Activated CD8-positive, alpha-beta T cell treated with anti-CD3 and anti-CD28 coated beads for 36 hours (primary cell): Measurements from ENCODE around the gene ASAP2. TPM values are rescaled to one million over a fixed set of nuclear protein-coding genes. Genes with fewer than 3 reads are reported as not detected.

Source experiments
- ATAC-seq: fragments of 200-7000 bp; cut with Tn5 transposase; one replicate; pipeline ENCODE4 v1.10.0; 2021; ENCODE audit warnings: mild to moderate bottlenecking, moderate library complexity
- CTCF ChIA-PET: fragments of 350-600 bp; sonication (Branson Sonifier 250); formaldehyde crosslinking; loops from one replicate; lab custom pipeline; 2021; ENCODE audit warnings: antibody characterized with exemption; lab: Charles Lee
- POLR2A ChIA-PET: fragments of 350-600 bp; sonication (Branson Sonifier 250); formaldehyde crosslinking; loops from one replicate; lab custom pipeline; 2021; ENCODE audit warnings: antibody characterized with exemption; lab: Charles Lee
- DNase-seq: peaks from one replicate; pipeline ENCODE4 v3.0.0-alpha.2; 2020
- H3K27ac Mint-ChIP-seq: one replicate; pipeline ENCODE4 v1.8.0; 2021; ENCODE audit warnings: mild to moderate bottlenecking, mixed read lengths
- H3K27me3 Mint-ChIP-seq: one replicate; pipeline ENCODE4 v1.8.0; 2021; ENCODE audit warnings: mixed read lengths
- H3K36me3 Mint-ChIP-seq: one replicate; pipeline ENCODE4 v1.8.0; 2021; ENCODE audit warnings: low read depth, mixed read lengths
- H3K4me1 Mint-ChIP-seq: one replicate; pipeline ENCODE4 v1.8.0; 2021; ENCODE audit warnings: low read depth, mixed read lengths
- H3K4me3 Mint-ChIP-seq: one replicate; pipeline ENCODE4 v1.8.0; 2021; ENCODE audit warnings: mild to moderate bottlenecking, moderate library complexity, mixed read lengths
- H3K9me3 Mint-ChIP-seq: one replicate; pipeline ENCODE4 v1.8.0; 2021; ENCODE audit warnings: mixed read lengths
- CTCF ChIP-seq: fragments of 200-600 bp; IDR thresholded peaks from one replicate; pipeline ENCODE4 v1.8.0; 2022; ENCODE audit warnings: antibody characterized with exemption, mild to moderate bottlenecking
- intact Hi-C: fragments of 100-400 bp; cut with micrococcal nuclease; formaldehyde crosslinking; loops from one replicate; pipeline ENCODE4 v1.10.0; 2022
- total RNA-seq, 2 experiments: library from RNA; stranded (reverse); gene quantifications; one replicate each; pipeline ENCODE4 v1.2.3, GENCODE V29; 2021

Gene ASAP2
- total RNA-seq, 2 experiments from 2014 or later: not detected

- ATAC-seq (no peak), DNase-seq (no peak)
- Mint-ChIP-seq H3K27ac (no peak overlapping the region), H3K27me3 (peaks cover 1% of the 10 kb centered on the region), H3K36me3 (no peaks in the 10 kb centered on the region), H3K4me3 (no peak overlapping the region), H3K9me3 (no peaks in the 10 kb centered on the region), H3K4me1 (no peaks in the 10 kb centered on the region)
- ChIA-PET POLR2A (no interaction called here), CTCF (no interaction called here)
- no peak for TF ChIP-seq CTCF
- intact Hi-C loops: no loop called here
Measured at GRCh38 chr2:9322576-9322975, 116.0 kb downstream of the ASAP2 start.

GRCh38 chr2:9325428-9325827 is 118.8 kb downstream of the ASAP2 start:
- no peaks in the 10 kb centered on the region for H3K4me1 Mint-ChIP-seq
- H3K27me3 Mint-ChIP-seq: peaks cover 3% of the 10 kb centered on the region
- POLR2A ChIA-PET: no interaction called here
- no peaks in the 10 kb centered on the region for H3K36me3 Mint-ChIP-seq
- TF ChIP-seq CTCF: no peak
- CTCF ChIA-PET: no interaction called here
- no peak for DNase-seq
- H3K27ac Mint-ChIP-seq: no peak overlapping the region
- ATAC-seq: no peak
- intact Hi-C loops: no loop called here
- H3K9me3 Mint-ChIP-seq: no peaks in the 10 kb centered on the region
- H3K4me3 Mint-ChIP-seq: no peak overlapping the region

GRCh38 chr2:9326975-9327374 is 120.4 kb downstream of the ASAP2 start:
- DNase-seq (no peak), ATAC-seq (no peak)
- H3K27me3 Mint-ChIP-seq: peaks cover 3% of the 10 kb centered on the region
- CTCF ChIA-PET: no interaction called here
- POLR2A ChIA-PET: no interaction called here
- H3K9me3 Mint-ChIP-seq: no peaks in the 10 kb centered on the region
- intact Hi-C loops: no loop called here
- TF ChIP-seq CTCF: no peak
- no peak overlapping the region for H3K4me3 Mint-ChIP-seq
- H3K27ac Mint-ChIP-seq: no peak overlapping the region
- no peaks in the 10 kb centered on the region for H3K4me1 Mint-ChIP-seq
- H3K36me3 Mint-ChIP-seq: no peaks in the 10 kb centered on the region

GRCh38 chr2:9327873-9328352 is 121.3 kb downstream of the ASAP2 start:
- ATAC-seq (no peak), DNase-seq (no peak)
- CTCF ChIA-PET: no interaction called here
- no peaks in the 10 kb centered on the region for H3K9me3 Mint-ChIP-seq
- peaks cover 3% of the 10 kb centered on the region for H3K27me3 Mint-ChIP-seq
- no peaks in the 10 kb centered on the region for H3K36me3 Mint-ChIP-seq
- intact Hi-C loops: no loop called here
- no peak overlapping the region for H3K27ac Mint-ChIP-seq
- no peak overlapping the region for H3K4me3 Mint-ChIP-seq
- POLR2A ChIA-PET: no interaction called here
- no peak for TF ChIP-seq CTCF
- no peaks in the 10 kb centered on the region for H3K4me1 Mint-ChIP-seq

- no peak overlapping the region for H3K27ac Mint-ChIP-seq
- DNase-seq (no peak), ATAC-seq (no peak)
- intact Hi-C loops: no loop called here
- TF ChIP-seq CTCF: no peak
- no peaks in the 10 kb centered on the region for H3K4me1 Mint-ChIP-seq
- H3K27me3 Mint-ChIP-seq: peaks cover 3% of the 10 kb centered on the region
- ChIA-PET CTCF (no interaction called here), POLR2A (interaction anchor here (1.0 kb wide), 1 partner anchor 14 kb away, joined by 3 read pairs; no protein-coding TSS in a partner anchor)
- H3K4me3 Mint-ChIP-seq: no peak overlapping the region
- no peaks in the 10 kb centered on the region for H3K36me3 Mint-ChIP-seq
- H3K9me3 Mint-ChIP-seq: no peaks in the 10 kb centered on the region
Measured at GRCh38 chr2:9328931-9329330, 122.3 kb downstream of the ASAP2 start.
